Left kidney (tissue), 2 donors: ENCODE results near the gene EFCAB6. TPM values are rescaled to one million over a fixed set of nuclear protein-coding genes. Genes with fewer than 3 reads are reported as not detected.

Source experiments
- DNase-seq: peaks from one replicate; pipeline ENCODE4 v3.0.0-alpha.2; 2013
- polyA plus RNA-seq: library from polyadenylated mRNA; unstranded; fragments of 120-200 nt; gene quantifications from one replicate; pipeline ENCODE4 v1.2.1, GENCODE V29; 2013; ENCODE audit not compliant: insufficient read length

The EFCAB6 gene
- polyA plus RNA-seq, 1 donor, result 6.5 TPM

DNA sequence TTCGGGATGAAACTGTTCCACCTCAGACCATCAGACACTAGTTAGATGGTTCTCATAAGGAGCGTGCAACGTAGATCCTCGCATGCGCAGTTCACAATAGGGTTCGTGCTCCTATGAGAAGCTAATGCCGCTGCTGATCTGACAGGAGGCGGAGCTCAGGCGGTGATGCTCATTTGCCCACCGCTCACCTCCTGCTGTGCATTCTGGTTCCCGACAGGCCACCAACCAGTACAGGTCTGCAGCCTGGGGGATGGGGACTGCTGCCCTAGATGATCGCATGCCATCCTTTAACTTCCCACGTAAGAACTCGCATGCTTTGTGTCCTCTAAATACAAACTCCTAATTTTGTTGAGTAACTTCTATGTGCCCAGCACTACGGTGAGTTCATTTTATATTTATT, 62.6 kb downstream of the EFCAB6 start:
- no peak for DNase-seq

DNA sequence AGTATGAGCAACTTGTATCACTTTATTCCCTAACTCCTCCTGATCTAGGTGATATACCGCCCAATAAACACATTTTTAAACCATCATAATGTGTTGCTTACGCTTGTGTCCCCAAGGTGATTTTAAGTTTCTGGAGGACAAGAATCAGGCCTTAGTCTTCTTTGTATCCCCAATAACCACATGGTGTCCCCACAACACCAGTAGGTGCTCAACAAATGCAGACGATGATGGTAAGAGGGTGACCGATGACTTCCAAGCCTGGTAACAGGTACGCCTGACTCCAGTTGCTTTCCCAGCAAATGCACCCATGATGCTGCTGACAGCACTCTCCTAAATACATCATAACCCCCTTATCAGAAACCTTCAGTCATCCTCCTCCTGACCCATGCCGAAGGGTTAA, 64.2 kb downstream of the EFCAB6 start:
- no peak for DNase-seq

DNA sequence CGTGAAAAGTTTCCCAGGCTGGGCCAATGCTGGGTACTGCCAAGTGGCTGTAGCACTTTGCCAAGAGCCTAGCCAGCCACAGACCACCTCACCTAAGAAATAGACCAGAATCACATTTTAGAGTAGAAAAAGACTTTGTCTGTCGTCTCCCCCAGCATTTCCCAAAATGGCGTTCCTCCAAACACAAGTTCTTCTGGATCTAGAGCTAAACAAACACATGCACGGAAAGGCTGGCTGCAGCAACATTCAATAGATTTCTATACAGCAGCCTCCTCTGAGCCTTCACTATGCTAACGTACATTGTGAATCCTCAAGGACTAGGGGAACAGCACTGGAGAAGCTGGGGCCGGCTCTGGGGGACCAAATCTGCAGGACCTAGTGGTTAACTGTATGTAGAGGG, 65.0 kb downstream of the EFCAB6 start:
- no peak for DNase-seq

- DNase-seq, result no peak
These were observed 66.2 kb downstream of the EFCAB6 start for GRCh38 chr22:43745783-43746356.

DNA sequence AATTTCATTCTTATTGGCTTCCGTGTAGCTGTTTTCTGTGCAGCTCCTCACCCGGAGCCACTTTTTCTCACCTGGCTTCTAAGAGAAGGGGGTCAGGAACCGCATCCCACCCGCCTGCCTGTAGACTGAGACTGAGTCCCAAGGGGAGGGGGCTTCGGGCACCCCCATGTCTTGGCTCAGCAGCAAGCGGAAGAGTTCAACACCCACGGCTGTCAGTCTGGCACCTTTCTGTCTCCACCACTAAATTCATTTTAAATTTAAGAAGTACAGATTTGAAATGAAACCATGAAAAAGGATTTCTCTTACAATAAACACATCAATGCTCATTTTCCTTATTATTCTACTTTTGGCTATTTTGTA, 66.7 kb downstream of the EFCAB6 start:
- DNase-seq, result no peak

- DNase-seq, result no peak
These were observed 67.2 kb downstream of the EFCAB6 start for GRCh38 chr22:43744700-43745410.

- DNase-seq, result no peak
These were observed 68.0 kb downstream of the EFCAB6 start for GRCh38 chr22:43743929-43744643.

GRCh38 chr22:43743131-43743530, 69.0 kb downstream of the EFCAB6 start:
- DNase-seq, result no peak

DNA sequence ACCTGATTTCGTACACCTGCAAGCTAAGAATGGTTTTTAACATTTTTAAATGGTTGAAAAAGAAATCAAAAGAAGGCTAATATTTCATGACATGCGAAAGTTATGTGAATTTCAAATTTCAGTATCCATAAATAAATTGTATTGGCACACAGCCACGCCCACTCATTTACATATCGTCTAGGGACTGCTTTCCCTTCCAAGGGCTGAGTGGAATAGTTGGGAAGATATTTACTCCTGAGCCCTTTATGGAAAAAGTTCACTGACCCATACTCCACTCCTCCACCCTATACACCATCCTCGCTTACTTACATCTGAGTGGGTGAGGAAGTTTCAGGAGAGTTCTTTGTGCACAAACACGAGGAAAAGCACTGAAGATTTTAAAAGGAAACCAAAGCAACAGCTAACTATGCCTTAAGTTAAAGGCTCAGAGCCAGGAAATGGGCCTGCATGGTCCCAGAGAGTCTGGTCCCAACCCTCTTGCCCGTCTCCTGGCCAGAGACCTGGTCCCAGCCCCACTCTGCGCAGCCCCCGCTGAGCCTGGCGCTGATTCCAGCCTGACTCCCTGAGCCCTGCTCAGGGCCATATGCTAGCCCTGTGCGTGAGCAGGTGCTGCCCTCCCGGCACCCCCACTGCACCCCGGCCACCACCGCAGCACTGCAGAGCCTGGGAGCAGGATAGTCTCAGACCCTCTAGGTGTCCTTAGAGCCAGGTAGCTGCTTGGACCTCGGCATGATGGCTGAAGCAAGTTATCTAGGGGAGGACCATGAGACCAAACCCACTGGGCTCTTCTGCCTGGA, 69.8 kb downstream of the EFCAB6 start:
- DNase-seq, result no peak

DNA sequence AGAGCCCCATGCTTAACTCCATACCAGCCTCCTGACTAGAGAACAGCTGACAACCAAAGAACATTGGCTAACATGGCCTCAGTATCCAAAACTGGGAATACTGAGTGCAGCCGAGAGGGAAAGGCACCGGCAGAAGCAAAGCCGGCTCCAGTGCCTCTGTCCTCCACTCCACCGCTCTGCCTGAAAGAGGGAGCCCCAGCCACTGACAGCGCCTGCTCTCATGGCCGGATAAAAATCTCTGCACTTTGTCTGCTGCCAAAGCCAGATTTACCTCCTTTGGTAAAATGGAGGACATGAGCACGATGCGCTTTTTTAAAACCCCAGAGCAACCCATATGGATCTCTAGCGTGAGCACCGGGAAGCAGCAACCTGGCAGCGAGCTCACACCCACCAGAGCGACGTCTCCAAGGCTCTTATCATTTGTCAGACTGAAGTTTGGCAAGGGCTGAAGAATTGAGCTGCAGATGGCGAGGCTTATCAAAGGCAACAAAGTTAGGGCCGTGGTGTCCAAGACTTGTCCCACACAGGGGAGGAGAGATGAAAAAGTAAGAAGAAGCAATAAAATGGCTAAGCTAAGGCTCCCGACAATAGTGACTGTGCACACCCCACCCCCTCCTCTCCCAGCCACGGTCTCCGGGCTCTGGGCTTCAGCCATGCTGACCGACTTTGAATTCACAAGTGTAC, 71.4 kb downstream of the EFCAB6 start:
- DNase-seq, result no peak

GRCh38 chr22:43739851-43740379, 72.2 kb downstream of the EFCAB6 start:
- no peak for DNase-seq

DNA sequence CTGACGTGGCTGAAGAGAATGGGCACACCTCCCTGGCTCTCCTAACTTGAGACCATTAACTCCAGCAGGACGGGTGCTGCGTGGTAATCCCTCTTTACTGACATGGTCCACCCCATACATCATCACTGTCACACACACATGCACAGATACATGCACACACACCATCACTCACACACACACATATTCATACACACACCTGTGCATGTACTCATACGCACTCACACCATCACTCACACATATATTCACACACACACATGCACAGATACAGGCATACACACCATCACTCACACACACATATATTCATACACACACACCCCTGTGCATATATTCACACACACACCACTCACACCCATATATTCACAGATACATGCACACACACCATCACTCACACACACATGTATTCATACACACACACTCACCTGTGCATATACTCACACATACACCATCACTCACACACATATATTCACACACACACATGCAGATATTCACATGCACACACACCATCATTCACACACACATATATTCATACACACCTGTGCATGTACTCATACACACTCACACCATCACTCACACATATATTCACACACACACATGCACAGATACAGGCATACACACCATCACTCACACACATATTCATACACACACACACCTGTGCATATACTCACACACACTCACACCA, 74.8 kb downstream of the EFCAB6 start:
- no peak for DNase-seq

GRCh38 chr22:43736651-43737050, 75.5 kb downstream of the EFCAB6 start:
- DNase-seq, result no peak

GRCh38 chr22:43734370-43735150, 77.5 kb downstream of the EFCAB6 start:
- no peak for DNase-seq

DNA sequence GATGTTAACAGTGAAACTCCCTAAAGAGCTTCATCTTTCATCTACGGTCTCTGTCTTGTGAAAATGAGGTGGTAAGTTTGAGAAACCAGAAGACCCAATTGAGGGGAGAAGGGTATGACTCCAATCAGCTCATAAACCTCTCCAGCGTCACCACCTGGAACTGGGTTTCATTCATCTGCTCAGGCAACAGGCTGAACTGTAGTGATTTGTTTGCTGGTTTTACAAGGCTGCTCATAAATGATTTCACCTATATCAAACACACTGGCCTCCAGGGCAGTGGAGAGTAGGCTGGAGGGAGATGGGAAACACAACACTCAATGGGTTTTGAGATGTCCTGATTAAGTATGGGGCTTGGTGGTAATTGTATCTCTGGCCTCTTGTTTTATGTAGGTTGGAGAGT, 79.0 kb downstream of the EFCAB6 start:
- no peak for DNase-seq

DNA sequence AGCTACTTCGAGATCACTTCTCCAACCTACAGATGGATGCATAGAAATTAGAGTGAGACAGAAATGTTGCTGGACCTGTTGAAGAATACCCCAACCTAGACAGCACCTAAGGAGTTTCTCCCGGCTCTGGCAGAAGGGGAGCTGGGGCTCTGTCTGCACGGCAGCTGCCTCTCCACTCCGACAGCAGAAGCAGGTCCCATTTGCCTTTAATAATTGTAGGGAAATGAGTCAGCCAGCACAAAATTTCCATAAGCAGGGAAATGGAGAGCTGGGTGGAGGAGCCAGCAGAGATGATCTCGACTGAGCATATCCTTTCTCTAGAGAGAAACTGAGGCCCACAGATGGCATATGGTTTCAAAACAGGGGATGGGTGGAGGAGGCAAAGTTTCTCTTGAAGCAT, 80.1 kb downstream of the EFCAB6 start:
- DNase-seq, result no peak

GRCh38 chr22:43726964-43727543, 85.1 kb downstream of the EFCAB6 start:
- DNase-seq, result no peak

GRCh38 chr22:43726322-43726721, 85.8 kb downstream of the EFCAB6 start:
- no peak for DNase-seq

DNA sequence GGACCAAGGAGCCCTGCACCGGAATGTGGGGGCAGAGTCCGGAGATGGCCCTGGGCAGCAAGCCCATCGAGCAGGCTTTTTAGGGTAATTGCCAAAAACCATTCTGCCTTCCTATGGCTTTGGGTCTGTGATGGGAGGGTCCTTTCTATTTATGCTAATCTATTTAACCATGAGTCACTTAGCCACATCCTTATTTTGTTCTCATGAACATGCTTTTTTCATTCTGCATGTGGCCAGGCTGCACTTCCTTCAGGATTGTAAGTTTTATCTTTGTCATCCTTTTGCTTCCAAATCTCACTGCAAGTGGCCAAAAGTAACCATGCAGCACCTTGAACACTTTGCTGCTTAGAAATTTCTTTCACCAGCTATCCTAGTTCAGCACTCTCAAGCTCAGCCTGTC, 88.3 kb downstream of the EFCAB6 start:
- DNase-seq, result no peak

- no peak for DNase-seq
These were observed 89.7 kb downstream of the EFCAB6 start for GRCh38 chr22:43722444-43722843.
